DOHH2 (cell line): Measurements from ENCODE around the gene TNNI2.
A peak's percentile ranks its signal among the peaks of the same experiment; 100 is the strongest.

Experiments
- H3F3A ChIP-seq: fragments of 200-600 bp; sonication (generic), shearing (Covaris generic); 2 replicates; pipeline ENCODE4 v1.6.0; 2016; ENCODE audit warnings: antibody characterized with exemption, mild to moderate bottlenecking; ENCODE audit not compliant: control insufficient read depth, insufficient read depth
- H3K27ac ChIP-seq: fragments of 200-600 bp; sonication (generic); 2 replicates; pipeline ENCODE4 v1.5.1; 2014; ENCODE audit warnings: low read depth, mild to moderate bottlenecking, low read length, moderate library complexity
- H3K27me3 ChIP-seq: fragments of 200-600 bp; sonication (generic); 2 replicates; pipeline ENCODE4 v1.6.1; 2014; ENCODE audit warnings: mild to moderate bottlenecking, low read length, mixed read lengths; ENCODE audit not compliant: control insufficient read depth
- H3K36me3 ChIP-seq: fragments of 200-600 bp; sonication (generic); 2 replicates; pipeline ENCODE4 v1.6.1; 2014; ENCODE audit warnings: mild to moderate bottlenecking, low read length, moderate library complexity, mixed read lengths; ENCODE audit not compliant: control insufficient read depth
- H3K4me1 ChIP-seq: fragments of 200-600 bp; sonication (generic); 2 replicates; pipeline ENCODE4 v1.6.1; 2014; ENCODE audit warnings: mild to moderate bottlenecking, low read length, mixed read lengths; ENCODE audit not compliant: control insufficient read depth
- H3K4me2 ChIP-seq: fragments of 200-600 bp; sonication (generic); 2 replicates; pipeline ENCODE4 v1.6.0; 2014; ENCODE audit warnings: mild to moderate bottlenecking, low read length, moderate library complexity
- H3K4me3 ChIP-seq: fragments of 200-600 bp; sonication (generic); 2 replicates; pipeline ENCODE4 v1.5.1; 2014; ENCODE audit warnings: mild to moderate bottlenecking, low read length, mixed read lengths
- H3K79me2 ChIP-seq: fragments of 200-600 bp; sonication (generic); 2 replicates; pipeline ENCODE4 v1.6.1; 2014; ENCODE audit warnings: mild to moderate bottlenecking, low read length, mixed read lengths; ENCODE audit not compliant: control insufficient read depth
- H3K9me2 ChIP-seq: fragments of 200-600 bp; sonication (generic); replicated peaks from 2 replicates; pipeline ENCODE4 v1.6.1; 2014; ENCODE audit warnings: mild to moderate bottlenecking, low read length, mixed read lengths; ENCODE audit not compliant: control insufficient read depth
- H3K9me3 ChIP-seq: fragments of 200-600 bp; sonication (generic); 2 replicates; pipeline ENCODE4 v1.6.1; 2014; ENCODE audit warnings: antibody characterized with exemption, low read length, mixed read lengths; ENCODE audit not compliant: control insufficient read depth, insufficient read depth
- H4K20me1 ChIP-seq: fragments of 200-600 bp; sonication (generic); 2 replicates; pipeline ENCODE4 v1.6.0; 2014; ENCODE audit warnings: low read depth, mild to moderate bottlenecking, antibody characterized with exemption, low read length, moderate library complexity; ENCODE audit not compliant: control insufficient read depth, insufficient read depth
- CTCF ChIP-seq: fragments of 200-600 bp; sonication (generic); IDR thresholded peaks from one replicate; pipeline ENCODE4 v1.5.1; 2014; ENCODE audit warnings: antibody characterized with exemption, mild to moderate bottlenecking, low read depth, low read length; ENCODE audit not compliant: poor library complexity, severe bottlenecking
- EZH2phosphoT487 ChIP-seq: fragments of 200-600 bp; sonication (generic); IDR thresholded peaks from 2 replicates; pipeline ENCODE4 v1.6.1; 2017; ENCODE audit warnings: borderline replicate concordance, mild to moderate bottlenecking, antibody characterized with exemption, low read length, moderate library complexity, mixed read lengths

TNNI2 gene

GRCh38 chr11:1832211-1832919 is 6.4 kb upstream of the TNNI2 start:
- Histone ChIP-seq H3K4me3 (no peak overlapping the region), H3K79me2 (no peaks in the 10 kb centered on the region), H3K27me3 (peaks cover 14% of the 10 kb centered on the region), H3K9me3 (no peaks in the 10 kb centered on the region), H3K9me2 (no peaks in the 10 kb centered on the region), H3K4me1 (no peaks in the 10 kb centered on the region), H3F3A (no peaks in the 10 kb centered on the region), H3K36me3 (no peaks in the 10 kb centered on the region), H3K27ac (no peak overlapping the region), H3K4me2 (no peak overlapping the region), H4K20me1 (no peaks in the 10 kb centered on the region)
- TF ChIP-seq EZH2phosphoT487 (no peak), CTCF (peak; percentile 94)

- peaks cover 14% of the 10 kb centered on the region for H3K27me3 ChIP-seq
- no peaks in the 10 kb centered on the region for H3F3A ChIP-seq
- no peaks in the 10 kb centered on the region for H3K9me3 ChIP-seq
- H3K27ac ChIP-seq = no peak overlapping the region
- no peak overlapping the region for H3K4me3 ChIP-seq
- H3K36me3 ChIP-seq = no peaks in the 10 kb centered on the region
- no peaks in the 10 kb centered on the region for H4K20me1 ChIP-seq
- H3K9me2 ChIP-seq = no peaks in the 10 kb centered on the region
- H3K79me2 ChIP-seq = no peaks in the 10 kb centered on the region
- no peak overlapping the region for H3K4me2 ChIP-seq
- TF ChIP-seq EZH2phosphoT487 = no peak
- no peak for TF ChIP-seq CTCF
- peaks cover 2% of the 10 kb centered on the region for H3K4me1 ChIP-seq
Measured at GRCh38 chr11:1832920-1833295, 5.9 kb upstream of the TNNI2 start.

GRCh38 chr11:1834062-1834610 is 4.6 kb upstream of the TNNI2 start:
- Histone ChIP-seq H3K4me3 (no peak overlapping the region), H3K36me3 (no peaks in the 10 kb centered on the region), H3F3A (no peaks in the 10 kb centered on the region), H3K27ac (no peak overlapping the region), H3K9me3 (no peaks in the 10 kb centered on the region), H3K27me3 (peaks cover 14% of the 10 kb centered on the region), H3K4me2 (no peak overlapping the region), H3K4me1 (peaks cover 15% of the 10 kb centered on the region), H3K9me2 (no peaks in the 10 kb centered on the region), H3K79me2 (no peaks in the 10 kb centered on the region), H4K20me1 (no peaks in the 10 kb centered on the region)
- TF ChIP-seq EZH2phosphoT487 = no peak

GRCh38 chr11:1834779-1835670 is 3.8 kb upstream of the TNNI2 start, which contains the start of gene SYT8:
Gene SYT8, plus strand, starts transcription at chr11:1834990. Its CDS starts 116 bp downstream, at chr11:1835106.
- no peak for TF ChIP-seq EZH2phosphoT487
- no peak for TF ChIP-seq CTCF
- peaks cover 14% of the 10 kb centered on the region for H3K27me3 ChIP-seq
- no peaks in the 10 kb centered on the region for H3K9me3 ChIP-seq
- no peaks in the 10 kb centered on the region for H4K20me1 ChIP-seq
- H3K79me2 ChIP-seq = no peaks in the 10 kb centered on the region
- no peaks in the 10 kb centered on the region for H3F3A ChIP-seq
- no peak within 1 kb of the TSS for H3K4me2 ChIP-seq
- H3K4me3 ChIP-seq = no peak within 1 kb of the TSS
- H3K4me1 ChIP-seq = peaks cover 23% of the 10 kb centered on the region
- no peaks in the 10 kb centered on the region for H3K36me3 ChIP-seq
- no peaks in the 10 kb centered on the region for H3K9me2 ChIP-seq
- H3K27ac ChIP-seq = no peak within 1 kb of the TSS
